Astrocyte of the cerebellum (primary cell): ENCODE results near the gene NECAB2.

Experiments used
- DNase-seq: peaks from one replicate; pipeline ENCODE4 v3.0.0-alpha.2; 2011; ENCODE audit warnings: low read depth
- H3K4me3 ChIP-seq: 2 replicates; pipeline ENCODE4 v1.5.1; 2011; ENCODE audit warnings: mild to moderate bottlenecking, low read depth, low read length, moderate library complexity
- in situ Hi-C: cut with HindIII; loops from 2 replicates; pipeline ENCODE4 v1.10.0; 2017; ENCODE audit warnings: low sequenced_read_pairs
- TF ChIP-seq, protein P1 (sequence below): IDR thresholded peaks from 2 replicates; pipeline ENCODE4 v1.5.1; 2012; ENCODE audit warnings: low read length, low read depth, moderate library complexity, mild to moderate bottlenecking; ENCODE audit errors: missing control alignments

Gene NECAB2

DNA sequence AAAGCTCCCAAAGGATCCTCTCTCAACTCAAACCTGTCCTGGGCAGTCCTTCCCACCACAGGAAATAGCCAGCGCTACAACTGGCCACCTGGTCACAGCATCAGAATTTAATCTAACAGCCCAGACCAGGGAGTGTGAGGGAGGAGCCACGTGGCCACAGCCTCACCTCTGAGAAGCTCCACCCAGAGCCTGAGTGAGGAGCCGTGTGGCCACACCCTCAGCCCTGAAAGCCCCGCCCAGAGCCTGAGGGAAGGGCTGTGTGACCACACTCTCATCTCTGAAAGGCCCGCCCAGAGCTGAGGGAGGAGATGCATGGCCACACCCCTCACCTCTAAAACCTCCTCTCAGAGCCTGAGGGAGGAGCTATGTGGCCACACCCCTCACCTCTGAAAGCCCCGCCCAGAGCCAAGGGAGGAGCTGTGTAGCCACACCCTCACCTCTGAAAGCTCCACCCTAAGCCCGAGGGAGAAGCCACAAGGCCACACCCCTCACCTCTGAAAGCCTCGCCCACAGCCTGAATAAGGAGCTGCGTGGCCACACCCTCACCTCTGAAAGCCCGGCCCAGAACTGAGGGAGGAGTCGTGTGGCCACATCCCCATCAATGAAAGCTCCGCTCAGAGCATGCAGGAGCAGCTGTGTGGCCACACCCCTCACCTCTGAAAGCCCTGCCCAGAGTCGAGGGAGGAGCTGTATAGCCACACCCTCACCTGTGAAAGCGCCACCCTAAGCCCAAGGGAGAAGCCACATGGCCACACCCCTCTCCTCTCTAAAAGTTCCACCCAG lies 45.9 kb downstream of the NECAB2 start:
- H3K4me3 ChIP-seq = no peak overlapping the region
- TF ChIP-seq, protein P1, sequence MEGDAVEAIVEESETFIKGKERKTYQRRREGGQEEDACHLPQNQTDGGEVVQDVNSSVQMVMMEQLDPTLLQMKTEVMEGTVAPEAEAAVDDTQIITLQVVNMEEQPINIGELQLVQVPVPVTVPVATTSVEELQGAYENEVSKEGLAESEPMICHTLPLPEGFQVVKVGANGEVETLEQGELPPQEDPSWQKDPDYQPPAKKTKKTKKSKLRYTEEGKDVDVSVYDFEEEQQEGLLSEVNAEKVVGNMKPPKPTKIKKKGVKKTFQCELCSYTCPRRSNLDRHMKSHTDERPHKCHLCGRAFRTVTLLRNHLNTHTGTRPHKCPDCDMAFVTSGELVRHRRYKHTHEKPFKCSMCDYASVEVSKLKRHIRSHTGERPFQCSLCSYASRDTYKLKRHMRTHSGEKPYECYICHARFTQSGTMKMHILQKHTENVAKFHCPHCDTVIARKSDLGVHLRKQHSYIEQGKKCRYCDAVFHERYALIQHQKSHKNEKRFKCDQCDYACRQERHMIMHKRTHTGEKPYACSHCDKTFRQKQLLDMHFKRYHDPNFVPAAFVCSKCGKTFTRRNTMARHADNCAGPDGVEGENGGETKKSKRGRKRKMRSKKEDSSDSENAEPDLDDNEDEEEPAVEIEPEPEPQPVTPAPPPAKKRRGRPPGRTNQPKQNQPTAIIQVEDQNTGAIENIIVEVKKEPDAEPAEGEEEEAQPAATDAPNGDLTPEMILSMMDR = no peak
- DNase-seq = no peak
- in situ Hi-C loops = no loop called here

- no peak for DNase-seq
- in situ Hi-C loops = no loop called here
- H3K4me3 ChIP-seq = no peak overlapping the region
- TF ChIP-seq, protein P1 = no peak
These were observed 46.7 kb downstream of the NECAB2 start for GRCh38 chr16:84014570-84015327.

- TF ChIP-seq, protein P1 = no peak
- in situ Hi-C loops = no loop called here
- DNase-seq = no peak
- H3K4me3 ChIP-seq = no peak overlapping the region
These were observed 47.4 kb downstream of the NECAB2 start for GRCh38 chr16:84015399-84015798.

DNA sequence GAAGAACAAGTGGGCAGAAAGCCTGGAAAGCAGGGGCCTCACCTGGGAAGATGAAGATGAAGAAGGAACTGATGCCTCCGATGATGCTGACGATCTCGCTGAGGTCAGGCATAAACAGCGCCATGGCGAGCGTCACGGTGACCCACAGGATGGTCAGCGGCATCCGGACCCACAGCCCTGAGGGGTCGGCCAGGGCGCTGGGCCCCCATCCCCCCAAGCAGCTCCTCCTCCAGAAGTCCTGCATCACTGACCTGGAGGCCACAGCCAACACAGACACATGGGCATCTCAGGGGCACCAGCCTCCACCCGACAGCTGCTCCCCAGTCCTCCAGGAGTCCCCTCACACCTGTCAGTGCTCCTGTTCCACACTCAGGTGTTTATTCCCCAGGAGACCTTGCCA lies 48.4 kb downstream of the NECAB2 start:
- no peak overlapping the region for H3K4me3 ChIP-seq
- in situ Hi-C loops = no loop called here
- no peak for DNase-seq
- TF ChIP-seq, protein P1 = no peak

DNA sequence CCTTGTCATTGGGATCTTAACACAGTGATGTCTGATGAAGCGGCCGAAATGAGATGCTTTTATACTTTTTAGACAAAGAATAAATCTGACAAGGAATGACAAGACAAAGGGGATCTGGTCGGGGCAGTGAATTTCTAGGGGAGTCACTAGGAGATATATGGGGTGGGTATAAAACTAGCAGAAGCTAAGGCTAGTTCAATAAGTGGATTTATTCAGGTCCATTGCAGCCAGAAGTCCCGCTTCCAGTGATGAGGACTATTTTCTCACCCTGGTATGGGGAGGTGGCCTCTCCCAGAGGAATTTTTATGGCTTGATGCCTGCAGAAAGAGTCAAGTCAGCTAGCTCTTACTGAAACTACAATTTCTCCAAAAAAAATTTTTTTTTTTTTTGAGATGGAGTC lies 50.7 kb downstream of the NECAB2 start:
- no peak for DNase-seq
- TF ChIP-seq, protein P1 = no peak
- H3K4me3 ChIP-seq = no peak overlapping the region
- in situ Hi-C loops = no loop called here

DNA sequence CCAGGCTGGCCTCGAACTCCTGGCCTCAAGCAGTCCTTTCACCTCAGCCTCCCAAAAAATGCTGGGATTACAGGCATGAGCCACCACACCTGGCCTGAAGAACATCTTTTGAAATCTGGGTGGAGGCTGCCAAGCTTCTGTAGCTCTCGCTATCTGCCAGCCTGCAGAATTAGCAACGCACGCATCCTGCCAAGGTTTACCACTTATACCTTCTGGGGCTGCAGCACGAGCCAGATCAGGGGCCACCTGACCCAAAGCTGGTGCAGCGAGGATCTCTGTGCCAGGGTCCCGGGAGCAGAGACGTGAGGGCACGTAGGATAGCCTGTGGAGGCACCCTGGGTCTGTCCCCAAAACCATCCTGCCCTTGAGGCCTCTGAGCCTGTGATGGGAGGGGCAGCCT lies 52.3 kb downstream of the NECAB2 start:
- in situ Hi-C loops = no loop called here
- no peak for DNase-seq
- TF ChIP-seq, protein P1 = no peak
- H3K4me3 ChIP-seq = no peak overlapping the region
